ENCODE results near the gene SEMA6A.

GRCh38 chr5:116462500-116462899 is 112.1 kb downstream of the SEMA6A start:
- TF ChIP-seq CTCF (conservative IDR thresholded peaks at IDR 0.05; ENCODE audit: low read depth in 2 of 2) (no peak), EZH2 (IDR thresholded peaks at IDR 0.05; ENCODE audit: low read depth, unreplicated experiment) (no peak), EZH2phosphoT487 (IDR thresholded peaks at IDR 0.05; ENCODE audit: unreplicated experiment) (no peak), STAT1 (IDR thresholded peaks at IDR 0.05; ENCODE audit: unreplicated experiment) (no peak), POLR2AphosphoS5 (IDR thresholded peaks at IDR 0.05; ENCODE audit: low read depth) (no peak), ZNF462 (CRISPR knock-in tag; IDR thresholded peaks at IDR 0.05) (no peak), REST (IDR thresholded peaks at IDR 0.05; ENCODE audit: unreplicated experiment) (no peak), ETS1 (IDR thresholded peaks at IDR 0.05) (no peak), CREB1 (CRISPR knock-in tag; IDR thresholded peaks at IDR 0.05; ENCODE audit: low read depth) (no peak)

Data from GM23338 (cell line).